Frontal cortex (tissue), 4 donors: ENCODE results near the gene PHPT1. TPM values are rescaled to one million over a fixed set of nuclear protein-coding genes. Genes with fewer than 3 reads are reported as not detected.
"Not testable (repeated sequence)": the region's sequence is repeated elsewhere in the genome, so short reads cannot be mapped to it uniquely, and the experiment has no call there.

Source experiments
- DNase-seq, 2 donors: peaks; one replicate each; pipeline ENCODE4 v3.0.0; 2012; ENCODE audit warnings: low spot score in 2 of 2
- FAIRE-seq: peaks from 2 replicates; lab custom pipeline; 2012; peaks lifted over from hg19 to GRCh38; lab: Jason Lieb, UNC
- small RNA-seq: library from RNA; depleted of rRNA; stranded (forward); fragments of <200 nt; gene quantifications from one replicate; pipeline ENCODE3, GENCODE V24; 2014
- total RNA-seq: library from RNA; depleted of rRNA; stranded (reverse); fragments of >200 nt; gene quantifications from one replicate; pipeline ENCODE4 v1.2.3, GENCODE V29; 2014
- donor health status: control.
- donor health status: control.
- donor health status: control.

Gene PHPT1
- total RNA-seq, 1 donor from 2014 or later: 143 TPM

DNA sequence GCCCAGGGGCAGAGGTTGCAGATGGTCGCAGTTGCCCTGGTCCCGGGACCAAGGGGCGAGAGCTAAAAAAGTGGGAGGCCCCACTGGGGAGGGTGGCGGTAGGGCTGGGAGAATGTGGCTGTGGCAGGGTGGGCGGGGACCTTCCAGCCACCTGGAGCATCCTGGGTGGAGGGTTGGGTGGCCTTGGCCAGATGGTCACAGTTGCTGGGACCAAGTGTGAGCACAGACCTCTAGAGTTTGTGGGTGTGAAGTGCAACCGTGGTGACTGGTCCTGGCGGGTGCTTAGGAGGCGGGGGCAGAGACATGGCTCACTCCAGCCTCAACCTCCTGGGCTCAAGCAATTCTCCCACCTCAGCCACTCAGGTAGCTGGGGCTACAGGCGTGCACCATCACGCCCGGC is 31.4 kb downstream of the PHPT1 start:
- FAIRE-seq (no peak), DNase-seq (no peak)

DNA sequence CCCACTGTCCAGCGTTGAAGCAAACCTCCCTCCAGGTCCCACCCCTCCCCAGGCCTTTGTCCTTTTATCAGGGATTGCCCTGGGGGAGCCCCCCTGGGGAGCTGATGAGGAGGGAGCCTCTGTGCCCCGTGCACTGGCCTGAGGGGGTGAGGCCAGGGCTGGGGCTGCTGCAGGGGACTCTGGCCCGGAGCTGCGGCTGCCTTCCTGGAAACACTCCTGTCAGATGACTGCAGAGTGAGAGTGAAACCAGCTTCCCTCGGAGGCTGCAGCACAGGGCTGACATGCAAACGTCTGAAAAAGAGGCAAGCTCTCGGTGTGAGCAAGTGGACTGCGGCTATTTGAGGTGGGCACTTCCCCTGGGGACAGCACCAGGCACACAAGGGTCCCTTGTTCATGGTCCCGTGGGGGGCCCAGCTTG is 32.5 kb downstream of the PHPT1 start:
- DNase-seq (no peak), FAIRE-seq (no peak)

DNA sequence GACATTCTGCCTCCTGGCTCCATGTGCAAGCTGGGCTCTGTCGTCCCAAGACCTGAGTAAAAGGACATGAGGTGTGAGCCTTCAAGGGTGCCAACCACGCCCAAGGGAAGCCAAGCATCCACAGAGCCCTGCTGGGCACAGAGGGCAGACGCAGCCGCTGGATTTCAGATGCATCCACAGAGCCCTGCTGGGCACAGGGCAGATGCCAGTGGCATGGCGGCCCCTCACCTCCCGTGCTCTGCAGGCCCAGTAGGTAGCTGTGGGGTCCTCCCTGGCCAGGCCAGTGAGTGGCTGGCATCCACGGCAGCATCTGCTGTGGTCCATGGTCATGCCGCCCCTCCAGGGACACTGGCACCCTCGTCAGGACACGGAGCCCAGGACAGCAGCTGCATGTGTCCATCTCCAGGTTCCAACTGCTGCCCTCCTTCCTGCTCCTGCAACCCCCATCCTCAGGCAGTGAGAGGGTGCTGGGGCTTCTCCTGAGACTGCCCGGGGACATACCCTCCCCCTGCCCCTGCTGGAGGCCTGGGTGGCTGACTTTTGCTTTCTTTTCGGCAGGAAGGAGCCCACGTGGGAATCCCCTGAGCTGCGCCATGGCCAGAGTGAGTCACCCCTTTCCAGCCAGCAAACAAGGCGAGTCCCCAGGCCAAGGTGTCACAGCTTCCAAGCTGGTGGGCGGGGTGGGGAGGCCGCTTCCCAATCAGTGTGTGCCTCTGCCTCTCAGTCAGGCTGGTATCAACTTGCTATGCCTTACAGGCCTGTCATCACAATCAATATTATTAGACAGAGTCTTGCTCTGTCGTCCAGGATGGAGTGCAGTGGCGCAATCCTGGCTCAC is 33.1 kb downstream of the PHPT1 start:
- DNase-seq (no peak), FAIRE-seq (no peak)

DNA sequence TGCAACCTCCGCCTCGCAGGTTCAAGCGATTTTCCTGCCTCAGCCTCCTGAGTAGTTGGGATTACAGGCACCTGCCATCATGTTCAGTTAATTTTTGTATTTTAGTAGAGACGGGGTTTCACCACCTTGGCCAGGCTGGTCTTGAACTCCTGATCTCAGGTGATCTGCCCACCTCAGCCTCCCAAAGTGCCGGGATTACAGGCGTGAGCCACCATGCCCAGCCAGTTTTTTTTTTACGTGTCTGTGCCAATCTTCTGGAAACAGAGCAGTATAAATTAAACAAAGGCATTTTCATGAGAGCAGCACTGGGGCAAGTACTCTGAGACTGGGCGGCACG is 33.7 kb downstream of the PHPT1 start:
- FAIRE-seq, DNase-seq: not testable (repeated sequence)

DNA sequence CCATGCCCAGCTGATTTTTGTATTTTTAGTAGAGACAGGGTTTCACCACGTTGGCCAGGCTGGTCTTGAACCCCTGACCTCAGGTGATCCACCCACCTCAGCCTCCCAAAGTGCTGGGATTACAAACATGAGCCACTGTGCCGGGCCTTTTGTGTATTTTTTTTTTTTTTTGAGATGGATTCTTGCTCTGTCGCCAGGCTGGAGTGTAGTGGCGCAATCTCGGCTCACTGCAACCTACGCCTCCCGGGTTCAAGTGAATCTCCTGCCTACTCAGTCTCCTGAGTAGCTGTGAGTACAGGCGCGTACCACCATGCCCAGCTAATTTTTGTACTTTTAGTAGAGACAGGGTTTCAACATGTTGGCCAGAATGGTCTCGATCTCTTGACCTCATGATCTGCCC is 34.5 kb downstream of the PHPT1 start:
- not testable (repeated sequence) for DNase-seq, FAIRE-seq

DNA sequence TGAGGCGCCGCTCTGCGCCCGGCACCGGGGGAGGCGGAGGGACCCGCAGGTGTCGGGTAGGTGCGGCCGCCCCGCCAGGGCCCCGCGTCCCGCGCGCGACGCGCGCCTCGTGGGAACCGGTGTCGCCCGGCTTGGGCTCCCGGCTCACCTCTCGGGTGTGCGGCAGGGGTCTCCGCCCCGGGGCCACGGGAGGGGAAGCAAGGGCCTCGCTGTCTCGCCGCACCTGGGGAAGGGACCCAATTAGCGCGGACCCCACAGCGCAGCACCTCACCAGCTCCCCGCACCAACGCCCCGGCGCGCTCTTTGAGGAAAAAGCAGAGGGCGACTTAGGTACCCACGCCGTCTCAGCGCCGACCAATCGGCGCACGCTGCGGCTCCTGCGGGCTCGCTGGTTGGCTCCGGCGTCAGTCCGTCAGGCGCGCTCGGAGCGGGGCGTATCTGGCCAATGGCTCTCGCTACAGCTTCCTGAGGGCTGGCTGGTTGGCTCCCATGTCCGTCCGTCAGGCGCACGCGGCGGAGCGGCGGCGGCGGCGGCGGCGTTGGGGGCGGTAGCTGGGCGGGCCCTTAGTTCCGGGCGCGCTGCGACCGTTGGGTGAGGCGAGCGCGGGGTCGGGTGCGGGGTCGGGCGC is 36.9 kb downstream of the PHPT1 start, which contains the start of gene TRAF2:
TRAF2 (plus strand) TSS at position 567 of the 629 bp plus-strand sequence. CDS start 12,225 bp downstream, outside the sequence.
- no peak for FAIRE-seq
- peak; percentile 100 for DNase-seq

DNA sequence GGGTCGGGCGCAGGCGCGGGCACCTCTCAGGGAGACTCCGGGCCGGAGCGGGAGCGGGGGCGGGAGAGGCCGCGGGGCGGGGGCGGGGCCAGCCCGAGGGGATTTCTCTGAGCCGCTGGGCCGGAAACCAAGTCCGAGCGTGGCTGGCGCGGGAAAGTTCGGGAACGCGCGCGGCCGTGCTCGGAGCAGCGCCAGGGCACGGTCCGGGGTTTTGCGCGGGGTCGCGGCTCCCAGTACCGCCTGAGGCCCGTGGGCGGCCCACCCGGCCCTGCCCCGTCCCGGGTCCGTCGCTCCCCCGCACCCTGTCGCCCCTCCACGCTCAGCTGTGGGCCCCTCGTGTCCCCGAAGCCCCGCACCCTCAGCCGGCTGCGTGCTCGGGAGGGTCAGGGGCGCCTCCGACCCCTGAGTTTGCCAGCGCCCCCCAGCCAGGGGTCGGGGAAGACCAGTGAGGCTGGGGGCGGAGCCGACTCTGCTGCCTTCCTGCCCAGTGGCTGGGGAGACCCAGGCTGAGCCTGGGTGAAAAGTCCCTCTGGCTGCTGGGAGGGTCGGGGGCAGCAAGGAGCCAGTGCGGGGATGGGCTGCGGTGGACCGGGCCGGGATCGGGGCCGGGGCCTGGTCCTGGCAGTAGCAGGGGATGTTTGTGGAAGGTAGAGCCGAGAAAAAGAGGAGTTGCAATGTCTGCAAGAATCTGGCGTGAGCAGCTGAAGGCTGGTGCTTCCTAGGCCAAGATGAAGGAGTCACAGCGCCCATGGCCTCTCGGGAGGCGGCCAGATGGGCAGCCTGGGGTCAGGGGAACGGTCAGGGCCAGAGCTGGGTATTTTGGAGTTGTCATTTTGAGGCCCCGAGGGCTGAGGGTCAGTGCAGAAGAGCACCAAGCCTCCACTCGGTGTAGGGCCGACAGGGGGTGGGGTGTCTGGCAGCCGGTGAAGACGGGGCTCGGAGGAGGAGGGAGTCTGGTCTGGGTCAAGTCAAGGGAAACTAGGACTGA is 37.7 kb downstream of the PHPT1 start:
- no peak for FAIRE-seq
- peak in 1 of 2 donors; percentile 91 for DNase-seq

DNA sequence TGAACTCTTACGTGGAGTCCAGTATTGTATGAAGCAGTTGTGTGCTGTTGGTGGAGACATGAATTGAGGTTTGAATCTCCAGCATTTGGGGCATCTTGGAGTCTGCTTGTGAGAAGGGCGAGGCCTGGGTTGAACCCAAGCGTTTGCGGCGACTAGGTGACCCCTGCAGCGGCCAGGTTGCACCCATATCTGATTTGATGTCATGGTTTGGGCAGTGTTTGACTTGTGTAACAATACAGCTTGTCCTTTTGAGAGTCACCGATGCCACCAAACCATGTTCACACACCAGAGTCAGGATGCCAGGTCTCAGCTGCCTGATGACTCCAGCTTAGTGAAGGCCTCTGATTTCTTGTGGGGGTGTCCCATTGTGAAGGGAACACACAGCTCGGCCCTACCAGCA is 39.2 kb downstream of the PHPT1 start:
- FAIRE-seq: no peak
- DNase-seq: no peak

DNA sequence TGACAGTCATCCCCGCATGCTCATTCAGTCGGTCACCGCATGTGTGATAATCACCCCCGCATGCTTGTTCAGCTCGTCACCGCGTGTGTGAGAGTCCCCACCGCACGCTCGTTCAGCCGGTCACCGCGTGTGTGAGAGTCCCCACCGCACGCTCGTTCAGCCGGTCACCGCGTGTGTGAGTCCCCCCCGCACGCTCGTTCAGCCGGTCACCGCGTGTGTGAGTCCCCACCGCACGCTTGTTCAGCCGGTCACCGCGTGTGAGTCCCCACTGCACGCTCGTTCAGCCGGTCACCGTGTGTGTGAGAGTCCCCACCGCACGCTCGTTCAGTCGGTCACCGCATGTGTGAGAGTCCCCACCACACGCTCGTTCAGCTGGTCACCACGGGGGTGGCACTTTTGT is 40.6 kb downstream of the PHPT1 start:
- no peak for DNase-seq
- no peak for FAIRE-seq

DNA sequence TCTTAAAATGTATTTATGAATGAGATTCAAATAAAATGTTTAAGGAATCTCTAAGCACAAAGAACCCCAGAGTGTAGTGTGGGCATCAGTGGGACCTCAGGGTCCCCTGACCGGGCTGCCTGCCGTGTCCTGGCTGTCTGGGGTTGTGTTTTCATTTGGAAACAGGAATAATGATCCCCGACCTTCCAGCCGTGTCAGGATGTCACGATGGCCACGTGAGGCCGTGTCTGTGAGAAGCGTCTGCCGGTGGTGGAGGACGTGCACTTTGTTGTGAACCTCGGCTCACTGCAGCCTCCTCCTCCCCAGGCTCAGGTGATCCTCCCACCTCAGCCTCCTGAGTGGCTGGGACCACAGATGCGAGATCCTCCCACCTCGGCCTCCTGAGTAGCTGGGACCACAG is 41.5 kb downstream of the PHPT1 start:
- FAIRE-seq: no peak
- DNase-seq: no peak

DNA sequence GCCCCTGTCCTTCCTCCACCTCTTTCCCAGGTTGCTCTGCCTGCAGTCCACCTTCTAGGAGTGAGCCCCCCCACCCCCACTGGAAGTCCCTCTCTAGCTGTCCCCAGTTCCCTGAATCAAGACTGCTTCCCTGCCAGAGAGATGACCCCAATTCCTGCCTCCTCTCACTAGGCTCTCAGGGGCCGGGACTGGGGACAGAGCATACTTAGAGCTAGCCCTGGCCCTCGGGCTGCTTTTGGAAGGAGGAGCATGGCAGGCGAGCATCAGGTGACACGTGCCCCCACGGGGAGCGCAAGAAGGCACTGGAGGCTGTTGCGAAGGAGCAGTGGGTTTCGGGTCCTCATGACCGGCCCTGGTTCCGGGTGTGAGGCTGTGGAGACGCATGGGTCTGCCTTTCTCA is 46.8 kb downstream of the PHPT1 start:
- DNase-seq: no peak
- no peak for FAIRE-seq

DNA sequence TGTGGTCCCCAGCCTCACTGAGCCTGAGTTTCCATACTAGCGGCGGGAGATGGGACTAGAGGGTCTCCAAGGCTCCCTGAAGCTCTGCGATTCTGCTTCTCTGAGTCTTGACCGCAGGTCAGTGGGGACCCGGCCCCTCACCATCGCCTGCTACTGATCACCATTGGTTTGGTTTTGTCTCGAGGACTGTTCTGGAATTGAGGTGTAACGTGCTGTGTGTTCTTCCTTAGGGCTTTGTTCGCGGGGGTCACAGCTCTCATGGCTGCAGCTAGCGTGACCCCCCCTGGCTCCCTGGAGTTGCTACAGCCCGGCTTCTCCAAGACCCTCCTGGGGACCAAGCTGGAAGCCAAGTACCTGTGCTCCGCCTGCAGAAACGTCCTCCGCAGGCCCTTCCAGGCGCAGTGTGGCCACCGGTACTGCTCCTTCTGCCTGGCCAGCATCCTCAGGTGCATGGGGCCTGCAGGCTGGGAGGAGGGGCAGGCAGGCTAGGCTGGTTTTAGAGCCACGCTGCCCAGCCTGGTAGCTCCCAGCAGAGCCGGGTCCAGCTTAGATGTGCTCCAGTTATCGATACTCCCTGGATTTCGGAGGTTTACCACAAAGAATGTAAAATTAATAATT is 49.4 kb downstream of the PHPT1 start:
- FAIRE-seq (no peak), DNase-seq (no peak)

DNA sequence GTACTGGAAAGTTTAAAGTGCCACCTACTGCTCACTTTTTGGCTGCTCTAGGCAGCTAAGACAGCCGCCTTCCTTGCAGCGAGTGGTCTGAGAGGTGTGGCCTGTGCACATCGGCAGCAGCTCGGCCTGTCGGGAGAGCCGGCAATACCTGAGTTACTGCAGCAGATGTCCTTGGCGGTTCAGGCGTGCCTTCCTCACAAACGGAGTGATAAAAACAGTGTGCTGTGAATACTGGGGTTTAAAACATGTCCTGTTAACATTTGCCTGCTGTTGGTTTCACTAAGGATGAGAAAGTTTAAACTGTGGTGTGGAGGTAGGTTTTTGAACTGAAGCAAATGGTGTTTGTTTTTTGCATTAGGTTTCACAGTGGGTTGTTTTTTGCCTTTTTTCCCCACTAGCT is 50.0 kb downstream of the PHPT1 start:
- DNase-seq (no peak), FAIRE-seq (no peak)

DNA sequence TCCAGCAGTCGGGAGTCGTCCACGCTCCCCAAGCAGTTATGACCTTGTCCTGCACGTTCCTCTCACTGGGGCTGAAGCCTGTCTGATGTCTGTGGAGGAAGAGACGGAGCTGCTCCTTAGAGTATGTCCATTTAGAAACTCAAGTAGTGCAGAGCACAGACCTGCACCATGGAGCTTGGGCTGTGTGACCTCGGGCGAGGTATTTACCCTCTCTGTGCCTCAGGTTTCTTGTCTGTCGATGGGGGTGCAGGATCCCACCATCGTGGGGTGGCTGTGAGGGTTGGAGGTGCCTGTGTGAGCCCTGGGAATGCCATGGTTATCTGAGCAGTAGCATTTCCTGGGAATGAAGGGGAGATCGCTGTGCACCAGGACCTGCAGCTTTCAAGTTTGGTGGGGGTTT is 51.3 kb downstream of the PHPT1 start:
- DNase-seq (no peak), FAIRE-seq (no peak)

Small RNA genes within 50 kb of the gene (small RNA-seq; reads per million reads assigned to genes)
- gene AL355987.2 (not detected), gene MIR4292 (not detected), gene MIR4479 (not detected)

Other genes starting within 250 kb of the PHPT1 start
- gene EGFL7, start 186.5 kb upstream of the PHPT1 start, total RNA-seq: 12.6 TPM
- 1.2 TPM for gene AGPAT2, start 162.0 kb upstream of the PHPT1 start, total RNA-seq
- gene DIPK1B, start 136.8 kb upstream of the PHPT1 start, total RNA-seq: 26.9 TPM
- not detected for gene LCN10, start 106.5 kb upstream of the PHPT1 start, total RNA-seq
- not detected for gene LCN6, start 100.9 kb upstream of the PHPT1 start, total RNA-seq
- not detected for gene LCN8, start 91.2 kb upstream of the PHPT1 start, total RNA-seq
- gene LCN15, start 84.9 kb upstream of the PHPT1 start, total RNA-seq: not detected
- gene TMEM141, start 58.1 kb upstream of the PHPT1 start, total RNA-seq: 17.1 TPM
- 2.0 TPM for gene CCDC183, start 53.1 kb upstream of the PHPT1 start, total RNA-seq
- 35.1 TPM for gene RABL6, start 41.5 kb upstream of the PHPT1 start, total RNA-seq
- 0.82 TPM for gene AJM1, start 6.9 kb upstream of the PHPT1 start, total RNA-seq
- 4.1 TPM for gene MAMDC4, start 2.9 kb downstream of the PHPT1 start, total RNA-seq
- gene EDF1, start 16.9 kb downstream of the PHPT1 start, total RNA-seq: 140 TPM
- 7.3 TPM for gene TRAF2, start 37.1 kb downstream of the PHPT1 start, total RNA-seq
- gene FBXW5, start 95.3 kb downstream of the PHPT1 start, total RNA-seq: 62.4 TPM
- not detected for gene C8G, start 95.8 kb downstream of the PHPT1 start, total RNA-seq
- not detected for gene LCN12, start 102.9 kb downstream of the PHPT1 start, total RNA-seq
- gene PTGDS, start 128.1 kb downstream of the PHPT1 start, total RNA-seq: 61.1 TPM
- 0.82 TPM for gene LCNL1, start 133.6 kb downstream of the PHPT1 start, total RNA-seq
- 13.5 TPM for gene PAXX, start 143.0 kb downstream of the PHPT1 start, total RNA-seq
- gene CLIC3, start 147.2 kb downstream of the PHPT1 start, total RNA-seq: not detected
- 20.8 TPM for gene ABCA2, start 178.8 kb downstream of the PHPT1 start, total RNA-seq
- gene FUT7, start 182.7 kb downstream of the PHPT1 start, total RNA-seq: not detected
- 16.3 TPM for gene NPDC1, start 196.8 kb downstream of the PHPT1 start, total RNA-seq
- gene ENTPD2, start 204.7 kb downstream of the PHPT1 start, total RNA-seq: 0.82 TPM
- gene SAPCD2, start 221.1 kb downstream of the PHPT1 start, total RNA-seq: 1.2 TPM
- 0.41 TPM for gene UAP1L1, start 228.1 kb downstream of the PHPT1 start, total RNA-seq
- gene MAN1B1, start 237.6 kb downstream of the PHPT1 start, total RNA-seq: 42.0 TPM